Measurements from ENCODE around the gene C1orf53. TPM values are rescaled to one million over a fixed set of nuclear protein-coding genes. Genes with fewer than 3 reads are reported as not detected.
"Not testable (repeated sequence)": the region's sequence is repeated elsewhere in the genome, so short reads cannot be mapped to it uniquely, and the experiment has no call there.

C1orf53 gene
- total RNA-seq, 1 donor = 6.5 TPM

GRCh38 chr1:197937381-197937780, 35.0 kb downstream of the C1orf53 start:
- Histone ChIP-seq H3K9me3 (ENCODE audit: low read depth, low read length) (no peaks in the 10 kb centered on the region), H3K27me3 (ENCODE audit: insufficient read depth, low read length) (no peaks in the 10 kb centered on the region), H3K27ac (ENCODE audit: low read depth, low read length) (no peak overlapping the region), H3K36me3 (ENCODE audit: insufficient read depth, low read length) (no peaks in the 10 kb centered on the region), H3K4me2 (ENCODE audit: insufficient read depth, low read length) (no peak overlapping the region), H3K4me3 (ENCODE audit: insufficient read depth, low read length) (no peak overlapping the region), H2AFZ (ENCODE audit: low read length) (no peak overlapping the region), H4K20me1 (ENCODE audit: insufficient read depth, low read length) (no peaks in the 10 kb centered on the region), H3K79me2 (ENCODE audit: insufficient read depth, low read length) (no peaks in the 10 kb centered on the region), H3K4me1 (ENCODE audit: insufficient read depth, low read length) (no peaks in the 10 kb centered on the region)
- TF ChIP-seq CTCF (IDR thresholded peaks at IDR 0.05; ENCODE audit: extremely low read depth, low read depth, low read length) = no peak
- DNase-seq (ENCODE audit: insufficient read length, low spot score, missing footprints) = no peak

DNA sequence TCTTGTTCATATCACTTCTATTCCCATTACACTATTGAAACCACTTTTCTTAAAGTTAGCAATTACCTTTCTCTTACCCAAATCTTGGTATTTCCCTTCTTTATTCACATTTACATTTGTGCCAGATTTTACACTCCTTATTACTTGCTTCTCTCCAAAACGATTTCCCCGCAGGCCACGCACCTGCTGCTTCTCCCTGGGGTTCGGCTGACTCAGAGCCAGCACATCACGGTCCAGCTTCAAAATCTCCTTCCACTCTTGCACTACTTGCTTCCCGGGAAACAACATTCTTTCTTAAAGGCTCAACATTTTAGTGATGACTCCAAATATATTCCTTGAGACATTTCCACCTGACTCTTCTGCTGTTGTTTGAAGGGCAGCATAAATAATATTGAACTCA, 35.5 kb downstream of the C1orf53 start:
- no peaks in the 10 kb centered on the region for H3K9me3 ChIP-seq (ENCODE audit: low read depth, low read length)

DNA sequence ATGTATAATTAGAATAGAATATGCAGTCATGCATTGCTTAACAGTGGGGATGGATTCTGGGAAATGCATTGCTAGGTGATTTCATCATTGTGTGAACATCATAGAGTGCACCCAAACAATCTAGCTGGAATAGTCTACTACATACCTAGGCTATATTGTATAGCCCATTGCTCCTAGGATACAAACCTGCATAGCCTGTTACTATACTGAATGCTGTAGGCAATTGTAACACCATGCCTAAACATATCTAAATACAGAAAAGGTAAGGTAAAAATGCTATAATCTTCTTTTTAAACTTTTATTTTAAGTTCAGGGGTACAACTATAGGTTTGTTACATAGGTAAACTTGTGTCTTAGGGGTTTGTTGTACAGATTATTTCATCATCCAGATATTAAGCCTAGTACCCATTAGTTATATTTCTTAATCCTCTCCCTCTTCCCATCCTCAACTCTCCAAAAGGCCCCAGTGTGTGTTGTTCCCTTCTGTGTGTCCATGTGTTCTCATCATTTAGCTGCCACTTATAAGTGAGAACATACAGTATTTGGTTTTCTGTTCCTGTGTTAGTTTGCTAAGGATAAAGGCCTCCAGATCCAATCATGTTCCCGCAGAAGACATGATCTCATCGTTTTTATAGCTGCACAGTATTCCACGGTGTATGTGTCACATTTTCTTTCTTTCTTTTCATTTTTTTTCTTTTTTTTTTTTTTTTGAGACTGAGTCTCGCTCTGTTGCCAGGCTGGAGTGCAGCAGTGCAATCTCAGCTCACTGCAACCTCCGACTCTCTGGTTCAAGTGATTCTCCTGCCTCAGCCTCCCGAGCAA, 36.9 kb downstream of the C1orf53 start:
- not testable (repeated sequence) for H3K36me3 ChIP-seq (ENCODE audit: insufficient read depth, low read length); H3K27me3 ChIP-seq (ENCODE audit: insufficient read depth, low read length); H3K4me2 ChIP-seq (ENCODE audit: insufficient read depth, low read length); H3K9me3 ChIP-seq (ENCODE audit: low read depth, low read length); H4K20me1 ChIP-seq (ENCODE audit: insufficient read depth, low read length); H2AFZ ChIP-seq (ENCODE audit: low read length); H3K27ac ChIP-seq (ENCODE audit: low read depth, low read length); H3K4me1 ChIP-seq (ENCODE audit: insufficient read depth, low read length); H3K4me3 ChIP-seq (ENCODE audit: insufficient read depth, low read length); H3K79me2 ChIP-seq (ENCODE audit: insufficient read depth, low read length)
- DNase-seq (ENCODE audit: insufficient read length, low spot score, missing footprints) = peak; percentile 23

More for the DNA sequence above, 35.5 kb downstream of the C1orf53 start:
- H3K4me1 ChIP-seq (ENCODE audit: insufficient read depth, low read length) = no peaks in the 10 kb centered on the region
- no peak for TF ChIP-seq CTCF (IDR thresholded peaks at IDR 0.05; ENCODE audit: extremely low read depth, low read depth, low read length)
- no peak overlapping the region for H3K4me2 ChIP-seq (ENCODE audit: insufficient read depth, low read length)
- H3K79me2 ChIP-seq (ENCODE audit: insufficient read depth, low read length) = no peaks in the 10 kb centered on the region
- DNase-seq (ENCODE audit: insufficient read length, low spot score, missing footprints) = no peak
- no peak overlapping the region for H3K4me3 ChIP-seq (ENCODE audit: insufficient read depth, low read length)
- H3K27ac ChIP-seq (ENCODE audit: low read depth, low read length) = no peak overlapping the region
- H2AFZ ChIP-seq (ENCODE audit: low read length) = no peak overlapping the region
- no peaks in the 10 kb centered on the region for H3K36me3 ChIP-seq (ENCODE audit: insufficient read depth, low read length)
- H4K20me1 ChIP-seq (ENCODE audit: insufficient read depth, low read length) = no peaks in the 10 kb centered on the region
- no peaks in the 10 kb centered on the region for H3K27me3 ChIP-seq (ENCODE audit: insufficient read depth, low read length)

GRCh38 chr1:197942042-197942441, 39.6 kb downstream of the C1orf53 start:
- no peak for DNase-seq (ENCODE audit: insufficient read length, low spot score, missing footprints)
- no peaks in the 10 kb centered on the region for H3K79me2 ChIP-seq (ENCODE audit: insufficient read depth, low read length)
- no peaks in the 10 kb centered on the region for H3K9me3 ChIP-seq (ENCODE audit: low read depth, low read length)
- H3K36me3 ChIP-seq (ENCODE audit: insufficient read depth, low read length) = no peaks in the 10 kb centered on the region
- H4K20me1 ChIP-seq (ENCODE audit: insufficient read depth, low read length) = no peaks in the 10 kb centered on the region
- H3K4me1 ChIP-seq (ENCODE audit: insufficient read depth, low read length) = no peaks in the 10 kb centered on the region
- no peak overlapping the region for H2AFZ ChIP-seq (ENCODE audit: low read length)
- H3K27ac ChIP-seq (ENCODE audit: low read depth, low read length) = no peak overlapping the region
- no peak overlapping the region for H3K4me2 ChIP-seq (ENCODE audit: insufficient read depth, low read length)
- H3K4me3 ChIP-seq (ENCODE audit: insufficient read depth, low read length) = no peak overlapping the region
- H3K27me3 ChIP-seq (ENCODE audit: insufficient read depth, low read length) = no peaks in the 10 kb centered on the region
- TF ChIP-seq CTCF (IDR thresholded peaks at IDR 0.05; ENCODE audit: extremely low read depth, low read depth, low read length) = no peak

Data from osteoblast (primary cell).